ENCODE data around the gene KCNIP4. TPM values are rescaled to one million over a fixed set of nuclear protein-coding genes. Genes with fewer than 3 reads are reported as not detected.

Gene KCNIP4
- total and polyA plus RNA-seq, 2 experiments from 2014 or later = 0.14 to 0.63 TPM

DNA sequence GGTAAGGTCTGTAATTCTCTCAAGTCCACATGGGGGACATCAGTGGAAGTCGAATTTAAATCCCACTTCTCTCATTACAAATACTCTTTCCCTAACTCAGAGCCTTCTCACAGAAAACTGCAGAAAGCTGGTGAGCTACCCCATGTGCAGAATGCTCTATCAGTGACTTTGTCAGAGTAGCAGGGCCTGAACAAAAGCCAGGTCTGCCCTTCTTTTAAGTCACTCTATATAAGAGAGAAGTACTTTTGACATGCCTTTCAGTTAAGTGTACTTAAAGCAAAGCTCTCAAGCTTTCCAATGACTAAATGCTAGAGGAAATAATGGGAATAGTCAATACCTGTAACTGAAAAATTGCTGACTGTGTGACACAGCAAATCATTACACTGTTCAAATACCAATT is 323.1 kb downstream of the KCNIP4 start (continued):
- TF ChIP-seq, protein P1, sequence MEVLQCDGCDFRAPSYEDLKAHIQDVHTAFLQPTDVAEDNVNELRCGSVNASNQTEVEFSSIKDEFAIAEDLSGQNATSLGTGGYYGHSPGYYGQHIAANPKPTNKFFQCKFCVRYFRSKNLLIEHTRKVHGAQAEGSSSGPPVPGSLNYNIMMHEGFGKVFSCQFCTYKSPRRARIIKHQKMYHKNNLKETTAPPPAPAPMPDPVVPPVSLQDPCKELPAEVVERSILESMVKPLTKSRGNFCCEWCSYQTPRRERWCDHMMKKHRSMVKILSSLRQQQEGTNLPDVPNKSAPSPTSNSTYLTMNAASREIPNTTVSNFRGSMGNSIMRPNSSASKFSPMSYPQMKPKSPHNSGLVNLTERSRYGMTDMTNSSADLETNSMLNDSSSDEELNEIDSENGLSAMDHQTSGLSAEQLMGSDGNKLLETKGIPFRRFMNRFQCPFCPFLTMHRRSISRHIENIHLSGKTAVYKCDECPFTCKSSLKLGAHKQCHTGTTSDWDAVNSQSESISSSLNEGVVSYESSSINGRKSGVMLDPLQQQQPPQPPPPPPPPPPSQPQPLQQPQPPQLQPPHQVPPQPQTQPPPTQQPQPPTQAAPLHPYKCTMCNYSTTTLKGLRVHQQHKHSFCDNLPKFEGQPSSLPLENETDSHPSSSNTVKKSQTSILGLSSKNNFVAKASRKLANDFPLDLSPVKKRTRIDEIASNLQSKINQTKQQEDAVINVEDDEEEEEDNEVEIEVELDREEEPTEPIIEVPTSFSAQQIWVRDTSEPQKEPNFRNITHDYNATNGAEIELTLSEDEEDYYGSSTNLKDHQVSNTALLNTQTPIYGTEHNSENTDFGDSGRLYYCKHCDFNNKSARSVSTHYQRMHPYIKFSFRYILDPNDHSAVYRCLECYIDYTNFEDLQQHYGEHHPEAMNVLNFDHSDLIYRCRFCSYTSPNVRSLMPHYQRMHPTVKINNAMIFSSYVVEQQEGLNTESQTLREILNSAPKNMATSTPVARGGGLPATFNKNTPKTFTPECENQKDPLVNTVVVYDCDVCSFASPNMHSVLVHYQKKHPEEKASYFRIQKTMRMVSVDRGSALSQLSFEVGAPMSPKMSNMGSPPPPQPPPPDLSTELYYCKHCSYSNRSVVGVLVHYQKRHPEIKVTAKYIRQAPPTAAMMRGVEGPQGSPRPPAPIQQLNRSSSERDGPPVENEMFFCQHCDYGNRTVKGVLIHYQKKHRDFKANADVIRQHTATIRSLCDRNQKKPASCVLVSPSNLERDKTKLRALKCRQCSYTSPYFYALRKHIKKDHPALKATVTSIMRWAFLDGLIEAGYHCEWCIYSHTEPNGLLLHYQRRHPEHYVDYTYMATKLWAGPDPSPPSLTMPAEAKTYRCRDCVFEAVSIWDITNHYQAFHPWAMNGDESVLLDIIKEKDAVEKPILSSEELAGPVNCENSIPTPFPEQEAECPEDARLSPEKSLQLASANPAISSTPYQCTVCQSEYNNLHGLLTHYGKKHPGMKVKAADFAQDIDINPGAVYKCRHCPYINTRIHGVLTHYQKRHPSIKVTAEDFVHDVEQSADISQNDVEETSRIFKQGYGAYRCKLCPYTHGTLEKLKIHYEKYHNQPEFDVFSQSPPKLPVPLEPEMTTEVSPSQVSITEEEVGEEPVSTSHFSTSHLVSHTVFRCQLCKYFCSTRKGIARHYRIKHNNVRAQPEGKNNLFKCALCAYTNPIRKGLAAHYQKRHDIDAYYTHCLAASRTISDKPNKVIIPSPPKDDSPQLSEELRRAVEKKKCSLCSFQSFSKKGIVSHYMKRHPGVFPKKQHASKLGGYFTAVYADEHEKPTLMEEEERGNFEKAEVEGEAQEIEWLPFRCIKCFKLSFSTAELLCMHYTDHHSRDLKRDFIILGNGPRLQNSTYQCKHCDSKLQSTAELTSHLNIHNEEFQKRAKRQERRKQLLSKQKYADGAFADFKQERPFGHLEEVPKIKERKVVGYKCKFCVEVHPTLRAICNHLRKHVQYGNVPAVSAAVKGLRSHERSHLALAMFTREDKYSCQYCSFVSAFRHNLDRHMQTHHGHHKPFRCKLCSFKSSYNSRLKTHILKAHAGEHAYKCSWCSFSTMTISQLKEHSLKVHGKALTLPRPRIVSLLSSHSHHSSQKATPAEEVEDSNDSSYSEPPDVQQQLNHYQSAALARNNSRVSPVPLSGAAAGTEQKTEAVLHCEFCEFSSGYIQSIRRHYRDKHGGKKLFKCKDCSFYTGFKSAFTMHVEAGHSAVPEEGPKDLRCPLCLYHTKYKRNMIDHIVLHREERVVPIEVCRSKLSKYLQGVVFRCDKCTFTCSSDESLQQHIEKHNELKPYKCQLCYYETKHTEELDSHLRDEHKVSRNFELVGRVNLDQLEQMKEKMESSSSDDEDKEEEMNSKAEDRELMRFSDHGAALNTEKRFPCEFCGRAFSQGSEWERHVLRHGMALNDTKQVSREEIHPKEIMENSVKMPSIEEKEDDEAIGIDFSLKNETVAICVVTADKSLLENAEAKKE (CRISPR knock-in tag; IDR thresholded peaks at IDR 0.05) = no peak
- TF ChIP-seq STAT1 (IDR thresholded peaks at IDR 0.05; ENCODE audit: unreplicated experiment) (no peak), ZNF331 (CRISPR knock-in tag; IDR thresholded peaks at IDR 0.05; ENCODE audit: low read depth) (no peak), EZH2 (IDR thresholded peaks at IDR 0.05; ENCODE audit: low read depth, unreplicated experiment) (no peak)
- TF ChIP-seq, protein P2, sequence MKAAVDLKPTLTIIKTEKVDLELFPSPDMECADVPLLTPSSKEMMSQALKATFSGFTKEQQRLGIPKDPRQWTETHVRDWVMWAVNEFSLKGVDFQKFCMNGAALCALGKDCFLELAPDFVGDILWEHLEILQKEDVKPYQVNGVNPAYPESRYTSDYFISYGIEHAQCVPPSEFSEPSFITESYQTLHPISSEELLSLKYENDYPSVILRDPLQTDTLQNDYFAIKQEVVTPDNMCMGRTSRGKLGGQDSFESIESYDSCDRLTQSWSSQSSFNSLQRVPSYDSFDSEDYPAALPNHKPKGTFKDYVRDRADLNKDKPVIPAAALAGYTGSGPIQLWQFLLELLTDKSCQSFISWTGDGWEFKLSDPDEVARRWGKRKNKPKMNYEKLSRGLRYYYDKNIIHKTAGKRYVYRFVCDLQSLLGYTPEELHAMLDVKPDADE (IDR thresholded peaks at IDR 0.05) = no peak

DNA sequence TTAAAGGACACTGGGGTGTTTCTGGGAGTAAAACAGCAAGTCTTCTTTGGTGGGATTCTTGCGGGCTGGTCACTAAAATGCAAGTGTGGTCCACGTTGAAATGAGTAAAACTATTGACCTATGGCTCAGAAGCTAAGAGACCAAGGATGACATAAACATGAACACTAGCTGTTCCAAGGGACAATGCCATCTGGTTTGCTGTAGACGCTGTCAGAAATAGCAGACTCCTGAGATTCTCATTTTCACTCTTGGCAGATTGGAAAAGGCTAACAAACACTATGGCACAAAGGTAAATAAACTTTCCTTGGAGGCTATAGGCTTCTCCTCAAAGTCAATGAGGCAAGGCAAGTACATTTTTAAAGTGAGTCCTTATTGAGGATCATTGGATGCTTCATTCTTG is 343.6 kb downstream of the KCNIP4 start:
- Mint-ChIP-seq H3K27ac (no peak overlapping the region), H3K9me3 (no peaks in the 10 kb centered on the region; the same call in 2 of the 3 replicates), H3K36me3 (ENCODE audit: low read depth) (no peaks in the 10 kb centered on the region), H3K27me3 (ENCODE audit: insufficient read depth, low read depth, poor library complexity) (no peaks in the 10 kb centered on the region), H3K4me3 (no peak overlapping the region), H3K4me1 (no peaks in the 10 kb centered on the region)
- DNase-seq (ENCODE audit: low spot score) = no peak
- H3K27ac ChIP-seq (ENCODE audit: low read depth) = no peak overlapping the region
- H3K79me2 ChIP-seq (replicated peaks; ENCODE audit: insufficient read depth) = no peaks in the 10 kb centered on the region
- H3K36me3 ChIP-seq (ENCODE audit: insufficient read depth) = no peaks in the 10 kb centered on the region
- H2AFZ ChIP-seq = no peak overlapping the region
- H3F3A ChIP-seq (replicated peaks; ENCODE audit: low read depth) = no peaks in the 10 kb centered on the region
- no peaks in the 10 kb centered on the region for H3K4me1 ChIP-seq (ENCODE audit: insufficient read depth)
- H4K20me1 ChIP-seq (replicated peaks; ENCODE audit: insufficient read depth) = no peaks in the 10 kb centered on the region
- no peak overlapping the region for H3K4me2 ChIP-seq
- H3K27me3 ChIP-seq (ENCODE audit: insufficient read depth) = no peaks in the 10 kb centered on the region
- no peak for ATAC-seq
- no peak overlapping the region for H3K4me3 ChIP-seq
- H3K9me2 ChIP-seq (ENCODE audit: insufficient read depth) = peaks cover 7% of the 10 kb centered on the region
- TF ChIP-seq, protein P3, sequence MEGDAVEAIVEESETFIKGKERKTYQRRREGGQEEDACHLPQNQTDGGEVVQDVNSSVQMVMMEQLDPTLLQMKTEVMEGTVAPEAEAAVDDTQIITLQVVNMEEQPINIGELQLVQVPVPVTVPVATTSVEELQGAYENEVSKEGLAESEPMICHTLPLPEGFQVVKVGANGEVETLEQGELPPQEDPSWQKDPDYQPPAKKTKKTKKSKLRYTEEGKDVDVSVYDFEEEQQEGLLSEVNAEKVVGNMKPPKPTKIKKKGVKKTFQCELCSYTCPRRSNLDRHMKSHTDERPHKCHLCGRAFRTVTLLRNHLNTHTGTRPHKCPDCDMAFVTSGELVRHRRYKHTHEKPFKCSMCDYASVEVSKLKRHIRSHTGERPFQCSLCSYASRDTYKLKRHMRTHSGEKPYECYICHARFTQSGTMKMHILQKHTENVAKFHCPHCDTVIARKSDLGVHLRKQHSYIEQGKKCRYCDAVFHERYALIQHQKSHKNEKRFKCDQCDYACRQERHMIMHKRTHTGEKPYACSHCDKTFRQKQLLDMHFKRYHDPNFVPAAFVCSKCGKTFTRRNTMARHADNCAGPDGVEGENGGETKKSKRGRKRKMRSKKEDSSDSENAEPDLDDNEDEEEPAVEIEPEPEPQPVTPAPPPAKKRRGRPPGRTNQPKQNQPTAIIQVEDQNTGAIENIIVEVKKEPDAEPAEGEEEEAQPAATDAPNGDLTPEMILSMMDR (conservative IDR thresholded peaks at IDR 0.05; ENCODE audit: low read depth in 2 of 2) = no peak
- TF ChIP-seq, protein P4, sequence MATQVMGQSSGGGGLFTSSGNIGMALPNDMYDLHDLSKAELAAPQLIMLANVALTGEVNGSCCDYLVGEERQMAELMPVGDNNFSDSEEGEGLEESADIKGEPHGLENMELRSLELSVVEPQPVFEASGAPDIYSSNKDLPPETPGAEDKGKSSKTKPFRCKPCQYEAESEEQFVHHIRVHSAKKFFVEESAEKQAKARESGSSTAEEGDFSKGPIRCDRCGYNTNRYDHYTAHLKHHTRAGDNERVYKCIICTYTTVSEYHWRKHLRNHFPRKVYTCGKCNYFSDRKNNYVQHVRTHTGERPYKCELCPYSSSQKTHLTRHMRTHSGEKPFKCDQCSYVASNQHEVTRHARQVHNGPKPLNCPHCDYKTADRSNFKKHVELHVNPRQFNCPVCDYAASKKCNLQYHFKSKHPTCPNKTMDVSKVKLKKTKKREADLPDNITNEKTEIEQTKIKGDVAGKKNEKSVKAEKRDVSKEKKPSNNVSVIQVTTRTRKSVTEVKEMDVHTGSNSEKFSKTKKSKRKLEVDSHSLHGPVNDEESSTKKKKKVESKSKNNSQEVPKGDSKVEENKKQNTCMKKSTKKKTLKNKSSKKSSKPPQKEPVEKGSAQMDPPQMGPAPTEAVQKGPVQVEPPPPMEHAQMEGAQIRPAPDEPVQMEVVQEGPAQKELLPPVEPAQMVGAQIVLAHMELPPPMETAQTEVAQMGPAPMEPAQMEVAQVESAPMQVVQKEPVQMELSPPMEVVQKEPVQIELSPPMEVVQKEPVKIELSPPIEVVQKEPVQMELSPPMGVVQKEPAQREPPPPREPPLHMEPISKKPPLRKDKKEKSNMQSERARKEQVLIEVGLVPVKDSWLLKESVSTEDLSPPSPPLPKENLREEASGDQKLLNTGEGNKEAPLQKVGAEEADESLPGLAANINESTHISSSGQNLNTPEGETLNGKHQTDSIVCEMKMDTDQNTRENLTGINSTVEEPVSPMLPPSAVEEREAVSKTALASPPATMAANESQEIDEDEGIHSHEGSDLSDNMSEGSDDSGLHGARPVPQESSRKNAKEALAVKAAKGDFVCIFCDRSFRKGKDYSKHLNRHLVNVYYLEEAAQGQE (IDR thresholded peaks at IDR 0.05; ENCODE audit: unreplicated experiment) = no peak
- TF ChIP-seq JUNB (IDR thresholded peaks at IDR 0.05; ENCODE audit: unreplicated experiment) (no peak), NANOG (IDR thresholded peaks at IDR 0.05; ENCODE audit: borderline replicate concordance) (no peak), EZH2 (IDR thresholded peaks at IDR 0.05; ENCODE audit: low read depth, unreplicated experiment) (no peak), POLR2AphosphoS5 (IDR thresholded peaks at IDR 0.05; ENCODE audit: low read depth) (no peak), ZNF114 (CRISPR knock-in tag; IDR thresholded peaks at IDR 0.05) (no peak), STAT1 (IDR thresholded peaks at IDR 0.05; ENCODE audit: unreplicated experiment) (no peak)
- TF ChIP-seq, protein P2 (IDR thresholded peaks at IDR 0.05) = no peak
